Activated T-cell treated with anti-CD3 and anti-CD28 coated beads, Interleukin-2, amount 50 U/mL, for 4 hours (primary cell): ENCODE results near the gene AKT2. TPM values are rescaled to one million over a fixed set of nuclear protein-coding genes. Genes with fewer than 3 reads are reported as not detected.
"Not testable (repeated sequence)": the region's sequence is repeated elsewhere in the genome, so short reads cannot be mapped to it uniquely, and the experiment has no call there.

ENCODE experiments used
- ATAC-seq, 2 donors: fragments of 200-7000 bp; cut with Tn5 transposase; one replicate each; pipeline ENCODE4 v1.10.0; 2021
- DNase-seq: peaks from one replicate; pipeline ENCODE4 v3.0.0-alpha.2; 2020
- H3K27me3 Mint-ChIP-seq: one replicate; pipeline ENCODE4 v1.8.0; 2021; ENCODE audit warnings: low read depth, mixed read lengths
- H3K36me3 Mint-ChIP-seq: one replicate; pipeline ENCODE4 v1.8.0; 2022; ENCODE audit warnings: mixed read lengths; ENCODE audit not compliant: insufficient read depth
- H3K4me1 Mint-ChIP-seq: one replicate; pipeline ENCODE4 v1.8.0; 2021; ENCODE audit warnings: low read depth, mixed read lengths
- H3K4me3 Mint-ChIP-seq: one replicate; pipeline ENCODE4 v1.8.0; 2021; ENCODE audit warnings: mild to moderate bottlenecking, moderate library complexity, mixed read lengths
- H3K9me3 Mint-ChIP-seq: one replicate; pipeline ENCODE4 v1.8.0; 2021; ENCODE audit warnings: mixed read lengths
- total RNA-seq, 3 donors: library from RNA; stranded (reverse); gene quantifications; one replicate each; pipeline ENCODE4 v1.2.1, GENCODE V29; 2021

The AKT2 gene
- total RNA-seq: 100 to 1,000 TPM; 147 to 158 (median 151) TPM

DNA sequence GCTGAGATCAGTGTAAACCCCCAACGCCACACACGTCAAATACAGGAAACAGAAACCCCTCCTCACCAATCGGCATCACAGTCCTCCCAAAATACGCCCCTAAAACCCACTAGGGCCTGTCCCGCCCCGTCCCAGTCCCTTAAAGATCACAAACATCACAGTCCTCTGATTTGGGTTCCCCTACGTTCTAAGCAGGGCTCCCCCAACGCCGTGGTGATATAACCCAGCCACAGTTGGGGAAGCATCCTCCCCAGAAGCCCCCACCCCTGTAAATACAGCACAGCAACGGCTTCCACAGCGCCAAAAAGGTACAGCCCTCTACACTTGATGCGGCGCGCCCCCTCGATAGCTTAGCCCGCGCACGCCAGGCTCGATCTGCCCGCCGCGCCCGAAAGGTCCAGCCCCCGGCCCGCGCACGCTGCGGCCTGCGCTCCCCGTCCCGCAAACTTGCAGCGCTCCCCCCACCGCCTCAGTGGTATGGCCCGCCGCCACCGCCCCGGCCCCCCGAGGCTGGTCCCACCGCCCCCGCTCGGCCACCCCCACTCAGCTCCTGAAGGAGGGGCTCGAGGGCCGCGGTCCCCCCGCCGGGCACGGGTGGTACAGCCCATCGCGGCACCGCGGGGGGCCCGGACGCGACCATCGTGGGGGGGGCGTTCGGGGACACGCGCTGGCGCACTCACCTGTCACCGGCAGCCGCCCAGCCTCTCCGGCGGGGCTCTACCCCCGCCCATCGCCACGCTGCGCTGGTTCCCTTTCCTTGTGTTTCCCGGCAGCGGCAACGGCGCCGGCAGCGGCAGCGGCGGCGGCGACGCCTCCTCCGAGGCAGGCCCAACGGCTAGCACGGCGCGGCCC, at the start of gene AKT2:
Gene AKT2, minus strand, starts transcription at position 845 of the 852 bp plus-strand sequence. CDS start 20,078 bp downstream, outside the sequence.
- Mint-ChIP-seq H3K4me1 (peaks cover 51% of the 10 kb centered on the region), H3K36me3 (no peaks in the 10 kb centered on the region), H3K27me3 (no peaks in the 10 kb centered on the region), H3K9me3 (no peaks in the 10 kb centered on the region), H3K4me3 (peak within 1 kb of the TSS; percentile 94)
- ATAC-seq: peak; percentile 55 to 58
- DNase-seq: peak; percentile 73

DNA sequence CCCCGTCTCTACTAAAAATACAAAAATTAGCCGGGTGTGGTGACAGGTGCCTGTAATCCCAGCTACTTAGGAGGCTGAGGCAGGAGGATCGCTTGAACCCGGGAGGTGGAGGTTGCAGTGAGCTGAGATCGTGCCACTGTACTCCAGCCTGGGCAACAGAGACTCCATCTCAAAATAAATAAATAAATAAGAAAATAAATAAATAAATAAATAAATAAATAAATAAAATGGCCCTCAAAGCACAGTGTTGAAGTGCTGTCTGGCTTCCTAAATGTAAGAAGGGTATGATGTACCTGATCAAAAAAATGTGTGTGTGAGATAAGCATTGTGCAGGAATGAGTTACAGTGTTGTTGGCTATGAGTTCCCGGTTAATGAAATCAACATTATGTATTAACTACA, 47.9 kb upstream of the AKT2 start:
- DNase-seq, ATAC-seq, H3K27me3 Mint-ChIP-seq, H3K9me3 Mint-ChIP-seq, H3K4me3 Mint-ChIP-seq, H3K4me1 Mint-ChIP-seq: not testable (repeated sequence)
- peaks cover 25% of the 10 kb centered on the region for H3K36me3 Mint-ChIP-seq

DNA sequence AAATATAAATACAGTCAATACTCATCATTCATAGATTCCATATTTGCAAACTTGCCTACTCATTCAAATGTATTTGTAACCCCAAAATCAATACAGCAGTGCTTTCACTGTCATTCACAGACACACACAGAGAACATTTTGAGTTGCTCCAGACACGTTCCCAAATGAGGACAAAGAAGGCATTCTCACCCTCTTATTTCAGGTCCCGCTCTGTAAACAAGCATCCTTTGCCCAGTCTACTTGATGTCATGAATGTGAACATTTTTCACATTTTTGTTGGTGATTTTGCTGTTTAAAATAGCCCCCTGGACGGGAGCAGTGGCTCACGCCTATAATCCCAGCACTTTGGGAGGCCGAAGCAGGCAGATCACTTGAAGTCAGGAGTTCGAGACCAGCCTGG, 47.5 kb upstream of the AKT2 start:
- Mint-ChIP-seq H3K4me3 (no peak overlapping the region), H3K27me3 (no peaks in the 10 kb centered on the region), H3K36me3 (peaks cover 28% of the 10 kb centered on the region), H3K4me1 (no peaks in the 10 kb centered on the region), H3K9me3 (no peaks in the 10 kb centered on the region)
- ATAC-seq: no peak
- no peak for DNase-seq

DNA sequence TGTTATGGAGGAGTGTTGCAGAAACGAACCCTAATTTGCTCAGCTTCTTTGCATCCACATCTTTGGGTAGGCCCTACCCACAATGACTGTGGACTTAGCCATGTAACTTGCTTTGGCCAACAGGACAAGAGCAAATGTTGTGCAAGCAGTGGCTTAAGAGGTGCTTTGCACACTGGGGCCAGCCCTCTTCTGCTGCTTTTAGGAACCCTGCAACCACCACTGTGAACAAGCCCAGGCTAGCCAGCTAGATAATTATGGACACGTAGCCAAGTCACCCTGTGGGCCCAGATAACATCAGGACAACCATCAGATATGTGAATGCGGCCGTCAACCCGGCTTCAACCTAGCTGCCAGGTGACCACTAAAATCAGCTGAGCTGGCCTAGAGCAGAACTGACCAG, 45.9 kb upstream of the AKT2 start:
- ATAC-seq (no peak), DNase-seq (no peak)
- Mint-ChIP-seq H3K4me1 (no peaks in the 10 kb centered on the region), H3K9me3 (no peaks in the 10 kb centered on the region), H3K27me3 (no peaks in the 10 kb centered on the region), H3K4me3 (no peak overlapping the region), H3K36me3 (peaks cover 34% of the 10 kb centered on the region)

DNA sequence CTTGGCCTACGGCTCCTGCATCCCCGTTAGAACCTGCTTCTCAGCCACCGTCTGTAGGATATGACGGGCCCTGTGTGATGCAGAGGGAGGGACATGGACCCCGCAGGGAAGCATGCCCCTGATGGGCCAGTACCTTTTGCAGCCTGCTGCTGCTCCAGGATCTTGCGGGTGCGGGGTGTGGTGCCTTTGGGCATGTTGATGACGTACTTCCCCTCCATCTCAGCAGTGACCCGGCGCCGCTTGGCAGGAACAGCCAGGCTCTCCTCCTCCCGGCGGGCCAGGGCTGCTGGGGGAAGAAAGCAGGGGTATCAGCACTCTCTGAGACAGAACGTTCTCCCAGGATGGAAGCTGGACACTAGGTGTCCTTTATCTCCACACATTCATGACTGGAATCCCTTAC, 41.1 kb upstream of the AKT2 start:
- H3K36me3 Mint-ChIP-seq: peaks cover 44% of the 10 kb centered on the region
- no peak for ATAC-seq

DNA sequence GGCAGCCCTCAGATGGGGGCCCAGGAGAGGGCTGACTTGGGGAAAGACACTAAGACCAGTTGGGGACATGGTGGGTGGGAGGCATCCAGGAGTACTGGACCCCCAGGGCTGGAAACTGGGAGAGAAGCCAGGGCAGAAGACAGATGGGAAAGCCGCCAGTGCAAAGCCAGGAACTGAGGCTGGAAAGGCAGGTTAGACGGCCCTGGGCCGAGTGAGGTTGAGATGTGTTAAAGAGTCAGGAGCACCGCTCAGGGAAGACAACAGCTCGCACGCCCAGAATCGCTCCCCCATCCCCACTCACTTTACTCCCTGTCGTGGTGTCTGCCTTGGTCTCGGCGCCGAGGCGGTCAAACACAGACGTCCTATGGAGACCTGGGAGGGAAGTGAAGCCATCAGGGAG, 38.6 kb upstream of the AKT2 start:
- Mint-ChIP-seq H3K9me3 (no peaks in the 10 kb centered on the region), H3K4me1 (no peaks in the 10 kb centered on the region), H3K36me3 (peaks cover 47% of the 10 kb centered on the region), H3K27me3 (no peaks in the 10 kb centered on the region), H3K4me3 (no peak overlapping the region)
- ATAC-seq (no peak), DNase-seq (no peak)

More for the DNA sequence above, 41.1 kb upstream of the AKT2 start:
- no peak overlapping the region for H3K4me3 Mint-ChIP-seq
- no peak for DNase-seq
- H3K27me3 Mint-ChIP-seq: no peaks in the 10 kb centered on the region
- H3K9me3 Mint-ChIP-seq: no peaks in the 10 kb centered on the region
- no peaks in the 10 kb centered on the region for H3K4me1 Mint-ChIP-seq

DNA sequence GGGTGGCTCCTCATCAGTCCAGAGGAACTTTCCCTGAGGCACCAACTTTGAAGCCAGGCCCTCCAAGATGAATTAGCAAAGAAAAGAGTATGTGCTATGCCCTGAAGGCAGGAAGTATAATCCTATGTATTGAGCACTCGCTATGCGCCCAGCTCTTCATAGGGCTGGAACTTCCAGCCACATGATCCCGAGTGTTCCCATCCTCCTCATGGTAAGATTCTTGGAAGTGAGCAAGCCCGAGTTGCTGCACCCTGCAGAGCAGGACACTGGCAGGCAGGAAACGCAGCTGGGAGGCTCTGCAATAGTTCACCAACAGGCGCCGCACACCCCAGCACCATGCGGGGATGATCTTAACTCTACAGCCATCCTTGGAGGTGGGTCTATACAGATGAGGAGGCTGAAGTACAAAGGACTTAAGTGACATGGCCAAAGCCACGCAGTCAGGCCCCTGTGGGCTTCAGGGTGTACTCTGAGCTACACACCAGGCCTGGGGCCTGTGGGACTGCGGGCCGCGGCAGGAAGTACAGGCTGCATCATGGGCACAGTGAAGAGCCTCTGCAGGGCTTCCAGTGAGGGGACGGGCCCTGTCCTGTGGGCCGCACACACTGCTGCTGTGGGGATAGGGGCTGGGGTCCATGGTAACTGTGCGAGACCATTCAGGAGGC, 37.9 kb upstream of the AKT2 start:
- Mint-ChIP-seq H3K4me1 (no peaks in the 10 kb centered on the region), H3K9me3 (no peaks in the 10 kb centered on the region), H3K27me3 (no peaks in the 10 kb centered on the region), H3K36me3 (peaks cover 44% of the 10 kb centered on the region), H3K4me3 (no peak overlapping the region)
- ATAC-seq (no peak), DNase-seq (no peak)

DNA sequence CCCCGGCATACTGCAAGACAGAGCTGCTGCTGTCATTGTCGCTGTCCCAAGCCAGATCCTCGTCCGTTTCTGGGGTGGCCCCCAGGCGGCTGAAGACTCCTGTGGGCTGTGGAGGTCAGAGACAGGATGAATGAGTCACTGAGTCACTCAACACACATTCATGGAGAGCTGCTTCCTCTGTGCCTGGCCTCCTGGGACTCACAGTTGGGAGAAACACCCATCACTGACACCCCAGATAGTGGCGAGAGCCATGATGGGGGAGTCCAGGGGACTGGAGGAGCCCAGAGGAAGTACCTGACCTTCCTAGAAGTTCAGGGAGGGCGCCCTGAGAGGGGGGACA, 37.1 kb upstream of the AKT2 start:
- ATAC-seq: no peak
- Mint-ChIP-seq H3K27me3 (no peaks in the 10 kb centered on the region), H3K4me1 (no peaks in the 10 kb centered on the region), H3K36me3 (peaks cover 36% of the 10 kb centered on the region), H3K4me3 (no peak overlapping the region), H3K9me3 (no peaks in the 10 kb centered on the region)
- DNase-seq: no peak

DNA sequence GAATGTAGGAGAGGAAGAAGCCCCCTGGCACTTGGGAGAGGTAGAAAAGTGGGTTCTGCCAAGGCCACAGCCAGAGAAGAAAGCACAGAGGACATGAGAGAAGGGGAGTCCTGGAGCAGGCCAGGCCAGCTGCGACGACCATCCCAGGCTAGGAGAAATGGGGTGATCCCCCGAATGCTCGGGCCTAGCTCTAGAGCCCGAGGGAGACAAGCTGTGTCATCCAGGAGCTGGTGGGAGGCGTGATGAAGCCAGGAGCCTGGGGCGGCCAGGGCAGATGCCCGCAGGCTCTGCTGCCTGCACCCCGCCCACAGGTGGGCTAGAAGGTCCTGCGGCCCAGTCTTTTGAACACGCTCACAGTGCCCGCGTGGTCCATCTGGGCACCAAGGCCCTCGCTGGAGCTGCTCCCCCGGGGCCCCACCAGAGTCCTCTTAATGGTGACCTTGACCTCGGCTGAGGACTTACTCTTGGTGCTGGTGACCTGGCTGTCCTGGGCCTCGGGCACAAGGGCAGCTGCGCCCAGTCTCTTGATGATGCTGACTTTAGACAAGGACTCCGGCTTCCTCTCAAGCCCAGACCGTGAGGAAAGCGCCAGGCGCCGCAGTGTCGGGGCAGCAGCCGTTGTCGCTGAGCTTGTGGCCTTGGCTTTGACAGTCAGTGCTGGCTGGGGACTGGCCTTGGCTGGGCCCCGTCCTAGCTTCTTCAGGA, 36.6 kb upstream of the AKT2 start:
- no peak overlapping the region for H3K4me3 Mint-ChIP-seq
- H3K27me3 Mint-ChIP-seq: no peaks in the 10 kb centered on the region
- H3K9me3 Mint-ChIP-seq: no peaks in the 10 kb centered on the region
- H3K4me1 Mint-ChIP-seq: no peaks in the 10 kb centered on the region
- no peak for DNase-seq
- no peak for ATAC-seq
- peaks cover 36% of the 10 kb centered on the region for H3K36me3 Mint-ChIP-seq

DNA sequence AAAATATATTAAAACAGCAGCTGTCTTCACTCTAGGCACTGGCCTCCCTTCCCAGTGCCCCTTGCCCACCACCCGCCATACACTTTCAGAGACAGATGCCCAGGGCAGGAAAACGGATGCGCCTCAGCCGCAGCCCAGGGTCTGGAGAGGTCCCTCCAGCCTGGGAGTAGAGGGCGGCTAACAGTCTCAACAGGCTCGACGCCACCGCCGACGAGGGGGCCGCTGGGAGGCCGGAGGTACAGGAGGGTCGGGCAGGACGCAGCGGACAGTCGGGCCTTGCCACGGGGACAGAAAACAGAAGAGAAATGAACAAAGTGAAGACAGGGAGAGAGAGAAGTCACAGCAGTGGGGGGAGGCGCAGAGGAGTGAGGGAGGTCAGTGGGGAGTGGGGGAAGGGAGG, 35.9 kb upstream of the AKT2 start:
- Mint-ChIP-seq H3K27me3 (no peaks in the 10 kb centered on the region), H3K36me3 (peaks cover 33% of the 10 kb centered on the region), H3K4me3 (no peak overlapping the region), H3K4me1 (no peaks in the 10 kb centered on the region), H3K9me3 (no peaks in the 10 kb centered on the region)
- ATAC-seq (no peak), DNase-seq (no peak)

DNA sequence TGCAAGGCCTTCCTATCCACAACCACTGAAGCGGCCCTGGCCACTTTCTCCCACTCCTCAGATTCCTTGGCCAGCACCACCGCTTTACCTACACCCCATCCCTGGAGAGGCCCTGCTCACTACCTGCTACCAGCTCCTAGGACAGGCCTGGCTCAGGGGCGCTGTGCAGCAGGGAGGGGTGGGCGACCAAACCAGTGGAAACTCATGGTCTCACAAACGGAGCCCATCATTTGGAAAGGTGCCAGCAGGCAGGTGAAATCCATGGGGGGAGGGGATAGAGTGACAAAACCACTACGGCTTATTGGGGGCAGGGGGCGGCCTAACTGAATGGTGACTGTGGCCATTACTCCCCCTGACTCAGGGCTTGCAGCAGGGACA, 35.4 kb upstream of the AKT2 start:
- ATAC-seq: no peak
- DNase-seq: no peak
- no peak overlapping the region for H3K4me3 Mint-ChIP-seq
- no peaks in the 10 kb centered on the region for H3K9me3 Mint-ChIP-seq
- no peaks in the 10 kb centered on the region for H3K27me3 Mint-ChIP-seq
- H3K36me3 Mint-ChIP-seq: peaks cover 29% of the 10 kb centered on the region
- no peaks in the 10 kb centered on the region for H3K4me1 Mint-ChIP-seq

DNA sequence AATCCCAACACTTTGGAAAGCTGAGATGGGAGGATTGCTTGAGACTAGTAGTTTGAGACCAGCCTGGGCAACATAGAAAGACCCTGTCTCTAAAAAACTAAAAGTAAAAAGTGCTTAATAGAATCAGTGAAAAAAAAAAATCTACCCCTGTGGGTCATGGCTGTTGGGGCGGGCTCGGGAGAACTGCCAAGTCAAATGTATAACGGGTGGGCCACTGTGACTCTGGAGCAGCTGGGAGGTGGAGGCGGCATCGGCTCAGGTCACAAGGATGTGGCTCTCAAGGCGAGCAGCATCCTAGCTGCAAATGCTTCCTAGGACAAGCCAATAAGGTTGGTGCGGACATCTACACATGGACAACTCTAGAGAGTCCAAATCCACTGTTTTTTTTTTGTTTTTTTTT, 32.2 kb upstream of the AKT2 start:
- Mint-ChIP-seq H3K27me3 (no peaks in the 10 kb centered on the region), H3K9me3 (no peaks in the 10 kb centered on the region), H3K36me3 (peaks cover 13% of the 10 kb centered on the region), H3K4me1 (no peaks in the 10 kb centered on the region), H3K4me3 (no peak overlapping the region)
- DNase-seq (no peak), ATAC-seq (no peak)

DNA sequence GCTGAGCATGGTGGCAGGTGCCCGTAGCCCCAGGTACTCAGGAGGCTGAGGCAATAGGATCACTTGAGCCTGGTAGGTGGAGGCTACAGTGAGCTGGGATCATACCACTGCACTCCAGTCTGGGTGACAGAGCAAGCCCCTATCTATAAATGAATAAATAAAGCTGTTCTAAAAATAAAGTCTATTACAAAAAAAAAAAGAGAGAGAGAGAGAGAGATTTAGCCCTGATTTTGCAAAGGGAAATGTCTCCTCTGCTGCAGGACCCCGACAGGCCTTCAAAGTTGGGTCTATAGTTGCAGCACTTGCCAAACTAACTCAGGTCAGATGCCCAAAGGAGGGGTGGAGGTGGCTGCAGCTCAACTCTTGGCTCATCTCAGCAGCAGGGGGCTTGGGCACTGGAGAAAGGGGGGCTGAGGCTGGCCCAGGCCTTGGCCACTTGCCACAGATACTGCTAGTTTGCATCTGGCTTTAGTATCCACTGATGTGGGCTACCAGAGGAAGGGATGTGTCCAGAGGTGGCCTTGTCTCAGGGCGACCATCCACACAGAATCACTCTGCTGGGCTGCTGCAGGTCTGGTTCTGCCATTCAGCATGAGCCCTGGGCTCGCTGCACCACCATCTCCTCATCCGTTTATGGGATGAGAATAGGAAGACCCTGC, 30.8 kb upstream of the AKT2 start:
- no peak for DNase-seq
- ATAC-seq: no peak
- H3K36me3 Mint-ChIP-seq: peaks cover 7% of the 10 kb centered on the region
- H3K27me3 Mint-ChIP-seq: no peaks in the 10 kb centered on the region
- H3K9me3 Mint-ChIP-seq: no peaks in the 10 kb centered on the region
- no peaks in the 10 kb centered on the region for H3K4me1 Mint-ChIP-seq
- no peak overlapping the region for H3K4me3 Mint-ChIP-seq

DNA sequence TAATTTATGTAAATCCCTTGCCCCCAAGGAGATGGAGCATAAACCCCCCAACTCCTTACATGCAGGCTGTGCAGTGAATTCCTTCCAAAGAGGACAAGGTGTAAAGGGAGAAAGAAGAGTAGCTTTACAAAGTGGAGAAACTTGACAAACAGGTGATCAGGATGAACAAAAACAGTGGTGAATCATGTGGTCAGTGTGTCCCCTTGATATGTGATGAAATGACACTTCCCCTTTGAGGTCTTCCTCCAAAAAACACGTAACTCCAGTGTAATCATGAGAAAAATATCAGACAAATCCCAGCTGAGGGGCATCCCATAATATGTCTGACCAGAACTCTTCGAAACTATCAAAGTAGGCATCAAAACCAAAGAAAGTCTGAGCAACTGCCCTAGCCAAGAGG, 29.5 kb upstream of the AKT2 start:
- no peaks in the 10 kb centered on the region for H3K27me3 Mint-ChIP-seq
- ATAC-seq (no peak), DNase-seq (no peak)
- no peaks in the 10 kb centered on the region for H3K4me1 Mint-ChIP-seq
- H3K4me3 Mint-ChIP-seq: no peak overlapping the region
- no peaks in the 10 kb centered on the region for H3K36me3 Mint-ChIP-seq
- H3K9me3 Mint-ChIP-seq: no peaks in the 10 kb centered on the region
